ENCODE results near the gene EIF2B1.
"Not testable (repeated sequence)": the region's sequence is repeated elsewhere in the genome, so short reads cannot be mapped to it uniquely, and the experiment has no call there.

The EIF2B1 gene

DNA sequence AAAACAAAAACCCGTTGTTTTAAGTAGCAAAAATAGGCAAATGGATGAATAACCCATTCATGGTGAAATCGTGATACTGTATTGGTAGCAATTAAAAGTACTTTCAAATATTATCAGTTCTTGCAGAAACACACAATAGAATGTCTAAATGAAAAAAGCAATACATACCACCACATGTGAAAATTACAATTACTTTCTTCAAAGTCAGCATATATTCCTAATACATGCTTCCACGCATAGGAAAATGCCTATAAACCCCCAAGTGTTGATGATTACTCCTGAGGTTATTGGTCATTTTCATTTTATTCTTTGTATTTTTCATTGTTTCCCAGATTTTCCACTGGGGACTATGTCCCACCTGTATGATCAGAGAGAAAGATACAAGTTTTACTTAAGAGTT, 16.3 kb downstream of the EIF2B1 start:
- DNase-seq, result no peak

DNA sequence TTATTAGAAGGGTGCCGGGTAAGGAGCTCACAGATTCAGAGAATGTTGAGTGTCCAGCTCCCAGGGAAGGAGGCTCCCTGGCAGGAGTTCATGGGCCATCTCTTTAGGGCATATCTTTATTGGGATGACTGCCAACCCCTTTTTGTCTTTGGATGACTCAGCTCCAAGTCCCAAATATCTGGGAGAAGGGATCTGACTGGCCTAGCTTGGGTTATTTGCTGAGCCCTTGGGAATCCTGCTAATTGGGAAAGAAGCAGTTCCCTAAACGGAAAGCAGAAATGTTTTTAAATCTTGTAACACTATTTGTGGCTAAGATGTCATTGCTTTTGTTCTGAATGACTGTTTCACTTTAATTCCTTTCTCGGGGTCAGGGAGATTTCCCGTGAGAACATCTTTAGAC, 19.0 kb downstream of the EIF2B1 start:
- no peak for DNase-seq

DNA sequence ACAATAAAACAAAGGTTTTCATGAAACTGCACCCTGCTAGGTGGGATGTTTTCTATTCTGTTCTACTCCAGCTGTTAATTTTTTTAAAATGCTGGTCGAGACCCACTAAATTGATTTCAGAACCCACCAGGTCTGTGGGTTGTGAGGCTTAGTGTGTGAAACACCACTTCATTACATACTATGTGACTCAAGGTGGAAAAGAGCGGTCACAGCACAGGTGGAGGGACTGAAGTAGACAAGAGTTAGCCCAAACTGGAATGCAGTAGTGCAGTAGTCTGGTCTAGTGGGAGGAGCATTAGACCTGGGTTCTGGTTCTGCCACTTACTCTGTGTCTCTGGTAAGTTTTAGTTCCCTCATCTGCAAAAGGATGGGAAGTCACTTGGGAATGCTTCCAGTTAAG, 19.4 kb downstream of the EIF2B1 start:
- no peak for DNase-seq

DNA sequence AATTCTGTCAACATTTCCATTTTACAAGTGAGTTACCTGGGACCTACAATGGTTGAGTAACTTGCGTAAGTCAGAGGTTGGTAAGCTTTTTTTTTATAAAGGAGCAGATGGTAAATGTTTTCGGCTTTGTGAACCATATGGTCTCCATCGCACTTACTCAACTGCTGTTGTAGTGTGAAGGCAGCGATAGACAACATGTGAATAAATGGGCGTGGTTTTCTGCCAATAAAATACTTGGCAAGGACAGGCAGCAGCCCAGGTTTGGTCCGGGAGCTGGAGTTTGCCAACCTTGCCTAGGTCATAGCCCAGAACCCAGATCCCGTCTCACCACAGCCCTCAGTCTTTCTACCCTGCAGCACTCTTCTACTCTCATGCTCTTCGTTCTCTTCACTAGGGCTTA, 25.3 kb downstream of the EIF2B1 start:
- DNase-seq, result no peak

DNA sequence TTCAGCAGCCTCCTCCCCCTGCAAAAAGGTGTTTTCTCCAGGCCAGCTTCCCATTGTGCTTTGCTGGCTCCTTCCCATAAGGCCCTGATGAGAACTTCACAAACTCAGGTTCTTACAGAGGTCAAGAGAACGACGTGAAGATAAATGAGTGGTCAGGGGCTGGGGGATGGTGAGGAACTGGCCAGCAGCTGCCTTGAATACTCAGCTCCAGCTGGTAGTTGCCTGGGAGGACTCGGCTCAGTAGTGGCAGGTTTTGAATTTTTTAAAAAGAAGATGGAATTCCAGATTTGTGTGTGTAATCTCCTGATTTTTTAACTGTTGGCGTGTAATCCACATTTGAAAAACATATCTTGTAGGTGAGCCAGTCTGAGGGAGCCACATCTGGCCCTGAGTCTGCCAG, 25.7 kb downstream of the EIF2B1 start:
- DNase-seq, result no peak

DNA sequence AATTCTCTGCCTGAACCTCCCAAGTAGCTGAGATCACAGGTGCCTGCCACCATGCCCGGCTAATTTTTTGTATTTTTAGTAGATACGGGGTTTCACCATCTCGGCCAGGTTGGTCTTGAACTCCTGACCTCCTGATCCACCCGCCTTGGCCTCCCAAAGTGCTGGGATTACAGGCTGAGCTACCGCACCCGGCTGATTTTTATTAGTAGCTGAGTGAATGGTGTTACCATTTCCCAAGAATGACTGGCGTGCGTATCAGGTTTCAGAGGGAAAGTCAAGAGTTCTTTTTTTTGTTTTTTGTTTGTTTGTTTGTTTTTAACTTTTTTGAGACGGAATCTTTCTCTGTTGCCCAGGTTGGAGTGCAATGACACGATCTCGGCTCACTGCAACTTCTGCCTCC, 30.0 kb downstream of the EIF2B1 start:
- DNase-seq, result not testable (repeated sequence)

DNA sequence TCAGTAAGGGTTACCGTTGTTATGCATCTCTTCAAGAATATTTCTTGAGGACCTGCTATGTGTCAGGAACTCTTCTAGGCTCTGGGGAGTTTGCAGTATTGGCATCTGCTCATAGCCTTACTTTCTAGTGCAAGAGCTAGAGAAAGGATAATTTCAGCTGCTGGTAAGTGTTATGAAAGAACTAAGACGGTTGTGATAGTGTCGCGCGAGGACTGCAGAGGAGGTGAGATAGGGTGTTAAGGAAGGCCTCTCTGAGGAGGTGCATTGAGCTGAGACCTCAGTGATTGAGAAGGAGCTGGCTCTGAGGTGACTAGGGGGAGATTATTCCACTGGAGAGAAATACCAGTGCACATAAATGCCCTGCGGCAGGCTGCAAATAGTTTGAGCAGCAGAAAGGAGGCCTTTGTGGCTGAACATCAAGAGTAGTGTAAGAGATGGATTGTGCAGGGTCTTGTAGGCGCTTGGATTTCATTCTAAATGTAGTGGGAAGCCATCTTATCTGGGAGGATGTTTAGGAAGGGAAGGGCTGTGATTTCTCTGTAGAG, 30.8 kb downstream of the EIF2B1 start:
- no peak for DNase-seq

DNA sequence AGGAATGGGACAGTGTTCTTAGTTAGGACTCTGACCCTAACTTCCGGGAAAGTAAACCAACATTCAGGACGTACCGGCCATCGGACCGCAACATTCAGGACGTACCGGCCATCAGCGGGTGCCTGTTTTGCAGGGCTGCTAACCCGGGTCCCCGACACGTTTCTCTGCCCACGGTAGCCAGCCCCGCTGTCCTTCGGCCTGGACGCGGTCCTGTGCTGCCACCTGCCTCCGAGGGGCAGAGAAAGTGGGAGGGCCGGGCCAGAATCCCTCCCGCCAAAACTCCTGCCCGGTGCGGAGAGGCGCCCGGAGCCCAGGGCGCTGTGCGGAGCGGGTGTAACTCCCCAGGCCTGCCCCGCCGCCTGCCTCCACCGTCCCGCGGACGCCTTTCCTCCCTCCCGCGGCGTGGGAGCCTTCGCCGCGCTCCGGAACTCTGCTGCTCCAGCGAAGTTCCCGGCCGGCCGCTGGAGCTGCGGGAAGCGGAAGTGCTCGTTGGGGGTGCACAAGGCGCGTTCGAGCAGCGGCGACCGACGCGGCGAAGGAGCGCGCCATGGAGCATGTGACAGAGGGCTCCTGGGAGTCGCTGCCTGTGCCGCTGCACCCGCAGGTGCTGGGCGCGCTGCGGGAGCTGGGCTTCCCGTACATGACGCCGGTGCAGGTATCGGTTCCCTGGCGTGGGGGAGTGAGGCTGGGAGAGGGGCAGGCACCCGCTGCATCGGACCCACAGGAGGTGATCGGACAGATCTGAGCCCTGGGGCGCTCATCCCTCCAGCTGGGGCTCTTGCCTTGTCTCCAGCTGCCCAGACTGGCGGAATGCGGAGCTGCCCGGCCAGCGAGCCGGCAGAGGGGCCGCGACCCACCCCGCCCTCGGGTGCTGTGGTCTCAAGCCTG, 31.6 kb downstream of the EIF2B1 start, which contains the start of gene DDX55:
DDX55 (plus strand) TSS at position 498 of the 888 bp plus-strand sequence; CDS start at position 548, 50 bp downstream.
- DNase-seq, result peak; percentile 83 to 89

DNA sequence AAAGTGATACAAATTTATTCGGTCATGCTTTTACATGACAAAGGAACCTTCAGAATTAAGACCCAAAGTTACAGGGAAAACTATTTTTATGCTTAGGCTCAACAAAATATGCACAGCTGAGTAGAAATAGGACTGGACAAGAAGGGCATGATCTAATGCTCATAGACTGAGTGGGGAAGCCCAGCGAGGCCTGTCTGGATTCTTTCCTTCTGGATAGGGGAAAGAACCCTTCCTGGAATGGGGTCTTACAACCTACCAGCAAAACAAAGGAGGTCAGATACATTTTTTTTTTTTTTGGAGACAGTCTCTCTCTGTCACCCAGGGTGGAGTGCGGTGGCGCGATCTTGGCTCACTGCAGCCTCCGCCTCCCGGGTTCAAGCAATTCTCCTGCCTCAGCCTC, 33.8 kb downstream of the EIF2B1 start:
- no peak for DNase-seq

DNA sequence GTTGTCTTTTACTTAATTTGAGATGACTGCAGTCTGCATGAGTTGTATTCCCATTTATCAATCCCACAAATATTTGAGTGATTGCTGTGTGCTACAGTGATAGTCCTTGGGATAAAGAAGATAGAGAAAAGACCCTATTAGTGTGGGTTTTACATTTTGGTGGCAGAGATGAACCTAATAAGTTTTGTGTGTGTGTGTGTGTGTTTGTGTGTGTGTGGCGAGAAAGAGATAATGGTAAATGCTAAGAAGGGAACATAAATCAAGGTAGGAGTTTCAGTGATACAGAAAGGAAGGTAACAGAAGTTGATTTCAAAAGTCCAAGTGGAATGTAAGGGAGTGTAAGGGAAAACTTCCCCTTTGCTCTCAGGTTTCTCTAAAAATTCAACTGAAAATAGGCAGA, 34.2 kb downstream of the EIF2B1 start:
- DNase-seq, result no peak

DNA sequence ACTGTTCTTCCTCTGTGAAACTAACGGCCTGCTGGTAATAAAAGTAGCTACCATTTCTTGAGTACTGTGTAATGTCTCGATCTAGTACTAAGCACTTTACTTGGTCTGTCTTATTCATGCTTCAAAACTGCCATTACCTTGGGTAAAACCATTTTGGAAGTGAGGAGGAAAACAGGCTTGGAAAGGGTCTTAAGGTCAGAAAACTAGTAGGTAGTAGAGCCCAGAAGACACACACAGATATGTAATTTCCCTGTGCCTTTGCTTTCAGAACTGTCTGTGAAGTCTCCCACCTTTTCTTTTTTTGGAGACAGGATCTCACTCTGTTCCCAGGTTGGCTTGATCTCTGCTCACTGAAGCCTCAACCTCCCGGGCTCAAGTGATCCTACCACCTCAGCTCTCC, 35.0 kb downstream of the EIF2B1 start:
- DNase-seq, result no peak

DNA sequence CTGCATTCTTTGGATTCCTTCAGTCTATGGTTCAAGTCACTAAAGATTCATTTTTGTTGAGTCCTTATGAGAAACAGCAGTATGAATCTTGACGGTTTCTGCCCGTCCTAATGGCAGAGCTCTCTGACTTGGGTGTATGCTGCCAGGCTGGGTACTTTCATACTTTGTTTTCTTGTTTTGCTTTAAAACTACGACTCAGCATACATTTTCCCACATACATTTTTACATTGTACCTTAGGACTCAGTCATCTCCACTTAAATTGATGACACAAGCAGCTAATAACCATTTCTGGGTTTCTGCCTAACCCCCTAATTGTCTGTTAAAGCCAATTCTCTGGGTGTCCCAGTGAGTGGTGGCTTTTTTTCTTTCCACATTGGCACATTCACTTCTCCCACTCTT, 36.4 kb downstream of the EIF2B1 start:
- DNase-seq, result no peak

DNA sequence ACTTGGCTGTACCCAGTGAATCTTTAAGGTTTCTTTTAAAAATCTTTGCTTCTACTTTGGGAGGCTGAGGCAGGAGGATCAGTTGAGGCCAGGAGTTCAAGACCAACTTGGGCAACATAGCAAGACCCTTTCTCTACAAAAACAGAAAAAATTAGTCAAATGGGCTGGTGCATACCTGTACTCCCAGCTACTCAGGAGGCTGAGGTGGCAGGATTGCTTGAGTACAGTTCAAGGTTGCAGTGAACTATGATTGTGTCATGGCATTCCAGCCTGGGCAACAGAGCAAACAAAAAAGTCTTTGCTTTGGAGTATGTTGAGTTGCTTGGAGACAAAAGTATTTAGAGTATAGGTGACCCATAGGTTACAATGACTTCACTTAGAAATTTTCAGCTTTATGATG, 37.8 kb downstream of the EIF2B1 start:
- DNase-seq, result no peak

DNA sequence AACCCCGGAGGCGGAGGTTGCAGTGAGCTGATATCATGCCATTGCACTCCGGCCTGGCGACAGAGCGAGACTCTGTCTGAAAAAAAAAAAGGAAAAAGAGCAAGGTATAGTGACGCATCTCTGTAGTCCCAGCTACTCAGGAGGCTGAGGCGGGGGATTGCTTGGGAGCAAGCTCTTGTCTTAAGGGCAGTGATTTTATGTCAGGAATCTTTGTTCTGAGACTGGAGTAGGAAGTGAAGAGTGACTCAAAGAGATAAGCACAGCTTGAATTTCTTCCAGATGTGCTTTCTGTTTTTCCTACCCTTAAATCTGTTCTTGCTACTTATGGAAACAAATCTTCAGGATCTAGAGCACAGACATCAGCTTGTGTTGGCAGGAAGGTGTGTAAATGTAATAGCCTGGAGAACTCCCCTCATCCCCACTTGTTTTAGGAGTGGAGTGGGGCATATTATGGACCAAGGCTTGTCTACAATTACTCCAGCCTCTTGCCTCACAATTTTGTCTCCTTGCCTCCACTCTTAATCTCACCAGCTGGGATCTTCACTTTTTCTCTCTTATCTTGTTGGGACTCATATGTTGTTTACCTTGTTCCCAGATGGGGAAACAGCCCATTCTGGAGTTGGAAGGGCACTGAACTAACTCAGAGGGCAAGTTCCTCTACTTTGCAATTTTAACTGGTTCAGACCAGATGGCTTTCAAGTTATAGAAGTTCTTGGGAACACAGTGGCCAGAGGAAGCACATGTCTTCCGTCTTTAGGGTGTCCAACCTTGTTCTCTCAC, 41.6 kb downstream of the EIF2B1 start:
- DNase-seq, result no peak

DNA sequence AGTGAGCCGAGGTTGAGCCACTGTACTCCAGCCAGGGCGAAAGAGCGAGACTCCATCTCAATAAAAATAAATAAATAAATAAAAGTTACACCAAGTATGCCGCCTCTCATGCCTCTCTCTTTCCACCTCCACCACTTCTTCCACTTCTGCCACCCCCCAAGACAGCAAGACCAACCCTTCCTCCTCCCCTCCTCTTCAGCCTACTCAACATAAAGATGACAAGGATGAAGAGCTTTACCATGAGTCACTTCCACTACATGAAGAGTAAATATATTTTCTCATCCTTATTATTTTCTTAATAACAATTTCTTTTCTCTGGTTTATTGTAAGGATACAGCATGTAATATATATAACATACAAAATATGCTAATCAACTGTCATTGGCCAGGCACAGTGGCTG, 52.7 kb downstream of the EIF2B1 start:
- no peak for DNase-seq

DNA sequence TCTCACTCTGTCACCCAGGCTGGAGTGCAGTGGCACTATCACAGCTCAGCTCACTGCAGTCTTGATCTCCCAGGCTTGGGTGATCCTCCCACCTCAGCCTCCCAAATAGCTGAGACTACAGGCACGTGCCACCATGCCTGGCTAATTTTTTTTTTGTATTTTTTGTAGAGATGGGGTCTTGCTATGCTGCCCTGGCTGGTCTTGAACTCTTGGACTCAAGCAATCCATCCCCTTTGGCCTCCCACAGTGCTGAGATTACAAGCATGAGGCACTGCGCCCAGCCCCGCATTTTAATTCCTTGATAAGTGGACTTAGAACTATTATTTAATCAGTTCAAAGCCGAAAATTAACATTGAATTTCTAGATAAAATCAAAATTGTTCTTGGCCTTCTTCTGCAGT, 54.7 kb downstream of the EIF2B1 start:
- not testable (repeated sequence) for DNase-seq

DNA sequence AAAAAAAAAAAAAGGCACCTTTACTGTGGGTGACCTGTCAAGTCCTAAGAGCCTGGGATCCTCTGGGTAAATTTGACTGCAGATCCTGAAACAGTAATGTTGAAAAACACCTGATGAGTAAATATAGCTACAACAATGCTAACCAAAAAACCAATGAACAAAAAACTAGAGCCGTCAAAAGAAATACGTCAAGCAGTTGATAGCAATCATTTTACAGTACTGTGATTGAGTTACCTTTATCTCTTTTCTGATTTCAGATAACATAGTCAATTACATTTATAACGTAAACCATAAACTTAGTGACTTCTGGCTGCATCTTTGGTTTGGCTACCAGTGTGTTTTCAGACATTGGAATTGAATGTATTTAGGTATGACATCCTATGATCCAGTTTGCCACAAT, 55.2 kb downstream of the EIF2B1 start:
- no peak for DNase-seq

DNA sequence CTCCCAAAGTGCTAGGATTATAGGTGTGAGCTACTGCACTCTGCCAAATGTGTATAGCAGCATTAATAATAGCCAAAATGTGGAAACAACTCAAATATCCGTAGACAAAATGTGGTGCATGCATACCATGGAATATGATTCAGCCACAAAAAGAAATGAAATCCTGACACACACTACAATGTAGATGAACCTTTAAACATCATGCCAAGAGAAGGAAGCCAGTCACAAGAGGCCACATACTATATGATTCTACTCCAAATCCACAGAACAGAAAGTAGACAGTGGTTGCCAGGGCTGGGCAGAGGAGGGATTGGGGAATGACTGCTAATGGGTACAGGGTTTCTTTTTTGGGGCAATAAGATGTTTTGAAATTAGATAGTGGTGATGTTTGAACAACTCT, 56.9 kb downstream of the EIF2B1 start:
- no peak for DNase-seq

DNA sequence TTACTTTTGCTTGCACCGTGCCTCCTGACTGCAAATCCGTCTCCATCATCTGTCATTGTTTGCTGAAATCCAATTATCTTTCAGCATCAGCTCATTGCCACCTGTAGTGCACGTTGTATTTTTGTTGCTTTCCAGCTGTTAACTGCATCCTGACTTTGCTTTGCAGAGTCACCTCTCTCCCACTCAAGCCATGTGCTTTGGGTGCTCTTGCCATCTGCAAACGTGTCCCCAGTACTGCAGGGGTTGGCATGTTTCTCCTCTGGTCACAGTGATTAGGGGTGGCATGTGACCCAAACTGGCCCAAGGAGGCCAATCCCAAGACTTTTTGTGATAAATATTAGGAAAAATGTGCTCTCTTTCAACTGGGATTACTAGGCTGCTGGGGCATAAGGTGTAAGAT, 59.6 kb downstream of the EIF2B1 start:
- DNase-seq, result no peak

DNA sequence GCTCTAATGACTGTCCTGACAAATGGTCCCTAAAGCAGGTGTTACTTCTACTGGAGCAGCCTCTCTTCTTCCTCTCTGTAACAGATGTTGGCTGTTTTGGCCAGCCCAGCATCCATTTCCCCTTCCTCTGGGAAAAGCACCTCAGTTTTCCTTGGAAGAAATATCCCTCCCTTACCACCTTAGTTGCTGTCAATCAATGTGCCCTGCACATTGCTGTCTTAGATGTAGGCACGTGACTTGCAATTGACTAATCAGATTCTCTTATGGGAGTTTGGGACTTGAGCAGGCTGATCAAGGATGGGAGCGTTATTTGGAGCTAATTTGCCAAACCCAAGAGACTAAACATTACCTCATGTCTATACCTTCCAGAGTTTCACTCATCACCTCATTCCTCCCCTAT, 61.1 kb downstream of the EIF2B1 start:
- DNase-seq, result no peak

DNA sequence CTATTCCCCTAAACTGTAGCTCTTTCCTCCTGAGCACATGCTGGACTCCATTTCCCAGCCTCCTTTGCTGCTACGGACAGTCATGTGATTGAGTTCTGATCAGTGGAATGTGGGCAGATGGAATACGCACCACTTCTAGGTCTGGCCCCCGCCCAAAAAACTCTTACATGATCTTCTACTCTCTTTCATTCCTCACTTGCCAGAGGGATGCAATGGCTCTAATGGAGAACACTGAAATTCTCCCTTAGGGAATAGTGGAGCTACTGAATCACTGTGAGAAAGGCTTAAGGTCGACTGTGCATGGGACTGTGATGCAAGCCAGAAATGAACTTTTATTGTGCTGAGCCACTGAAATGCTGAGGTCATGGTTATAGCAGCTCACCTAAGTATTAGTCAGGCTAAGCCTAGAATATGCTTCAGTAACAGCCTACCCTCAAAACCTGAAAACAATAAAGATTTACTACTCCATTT, 62.1 kb downstream of the EIF2B1 start:
- no peak for DNase-seq
